Trophoblast cell (in vitro differentiated cells and primary cell): Measurements from ENCODE around the gene TRIM42.

Source experiments
- DNase-seq, 2 donors: peaks; one replicate each; pipeline ENCODE4 v3.0.0-alpha.2; 2016
- H2AFZ ChIP-seq: 2 replicates; pipeline ENCODE4 v1.6.1; 2013; ENCODE audit warnings: low read length, moderate library complexity, mild to moderate bottlenecking; ENCODE audit not compliant: insufficient read depth, poor library complexity
- H2AK5ac ChIP-seq: 2 replicates; pipeline ENCODE4 v1.6.1; 2013; ENCODE audit warnings: mild to moderate bottlenecking, low read length
- H2BK120ac ChIP-seq: 2 replicates; pipeline ENCODE4 v1.6.1; 2013; ENCODE audit warnings: low read length, mild to moderate bottlenecking, moderate library complexity; ENCODE audit not compliant: insufficient read depth, poor library complexity
- H2BK12ac ChIP-seq: 2 replicates; pipeline ENCODE4 v1.6.1; 2013; ENCODE audit warnings: mild to moderate bottlenecking, low read length, moderate library complexity
- H2BK5ac ChIP-seq: 2 replicates; pipeline ENCODE4 v1.6.1; 2013; ENCODE audit warnings: low read length, low read depth, moderate library complexity, mild to moderate bottlenecking; ENCODE audit not compliant: poor library complexity
- H3K14ac ChIP-seq: 2 replicates; pipeline ENCODE4 v1.6.1; 2013; ENCODE audit warnings: mild to moderate bottlenecking, low read length
- H3K18ac ChIP-seq: 2 replicates; pipeline ENCODE4 v1.6.1; 2013; ENCODE audit warnings: mild to moderate bottlenecking, low read length
- H3K23ac ChIP-seq: 2 replicates; pipeline ENCODE4 v1.6.1; 2013; ENCODE audit warnings: low read length
- H3K27ac ChIP-seq: 2 replicates; pipeline ENCODE4 v1.5.1; 2013; ENCODE audit warnings: low read depth, mild to moderate bottlenecking, inconsistent platforms, low read length, moderate library complexity
- H3K27me3 ChIP-seq: 2 replicates; pipeline ENCODE4 v1.6.1; 2013; ENCODE audit warnings: inconsistent platforms, mild to moderate bottlenecking, low read length, moderate library complexity; ENCODE audit not compliant: insufficient read depth
- H3K36me3 ChIP-seq, 2 experiments: 1 replicate in 1 of 2; 2 replicates in 1 of 2; pipeline ENCODE4 v1.6.1; 2013; ENCODE audit warnings: low read length in 2 of 2, mild to moderate bottlenecking in 2 of 2, moderate library complexity in 1 of 2; ENCODE audit not compliant: insufficient read depth in 2 of 2, control insufficient read depth in 1 of 2
- H3K4ac ChIP-seq: 2 replicates; pipeline ENCODE4 v1.6.1; 2013; ENCODE audit warnings: low read depth, mild to moderate bottlenecking, low read length, moderate library complexity
- H3K4me1 ChIP-seq, 2 experiments: 1 replicate in 1 of 2; 2 replicates in 1 of 2; pipeline ENCODE4 v1.6.1; 2013; ENCODE audit warnings: low read length in 2 of 2, mild to moderate bottlenecking in 2 of 2, moderate library complexity in 1 of 2; ENCODE audit not compliant: insufficient read depth in 2 of 2, control insufficient read depth in 1 of 2
- H3K4me2 ChIP-seq: 2 replicates; pipeline ENCODE4 v1.6.1; 2013; ENCODE audit warnings: inconsistent platforms, mild to moderate bottlenecking, low read length, moderate library complexity
- H3K4me3 ChIP-seq: 2 replicates; pipeline ENCODE4 v1.5.1; 2013; ENCODE audit warnings: mild to moderate bottlenecking, low read depth, low read length, inconsistent platforms
- H3K79me1 ChIP-seq: one replicate; pipeline ENCODE4 v1.6.1; 2013; ENCODE audit warnings: low read length
- H3K79me2 ChIP-seq: 2 replicates; pipeline ENCODE4 v1.6.1; 2013; ENCODE audit warnings: low read length, mild to moderate bottlenecking; ENCODE audit not compliant: control insufficient read depth, insufficient read depth, poor library complexity
- H3K9ac ChIP-seq: 2 replicates; pipeline ENCODE4 v1.6.1; 2013; ENCODE audit warnings: mild to moderate bottlenecking, low read length
- H3K9me3 ChIP-seq: 2 replicates; pipeline ENCODE4 v1.6.1; 2013; ENCODE audit warnings: low read depth, mild to moderate bottlenecking, control low read depth, inconsistent platforms, low read length; ENCODE audit not compliant: insufficient read depth
- H4K12ac ChIP-seq: 2 replicates; pipeline ENCODE4 v1.6.1; 2013; ENCODE audit warnings: low read depth, mild to moderate bottlenecking, low read length, moderate library complexity
- H4K8ac ChIP-seq: 2 replicates; pipeline ENCODE4 v1.6.1; 2013; ENCODE audit warnings: low read depth, mild to moderate bottlenecking, low read length, moderate library complexity
- H4K91ac ChIP-seq: one replicate; pipeline ENCODE4 v1.6.1; 2013; ENCODE audit warnings: low read depth, mild to moderate bottlenecking, low read length, moderate library complexity
- WGBS: extraction: QIAGEN DNeasy Blood & Tissue Kit; methylation state at CpG from one replicate; pipeline ENCODE4 v1.1.7; 2013; ENCODE audit warnings: missing lambda C conversion rate; ENCODE audit not compliant: insufficient read length, insufficient coverage; ENCODE audit errors: extremely low coverage; 5-methylcytosine and 5-hydroxymethylcytosine counted together

TRIM42 gene

GRCh38 chr3:140712301-140712700, 34.4 kb downstream of the TRIM42 start:
- no peak overlapping the region for H4K8ac ChIP-seq
- no peak overlapping the region for H3K14ac ChIP-seq
- no peak overlapping the region for H3K4me2 ChIP-seq
- WGBS = no CpG with 5 or more reads among the region's 3 CpGs
- no peaks in the 10 kb centered on the region for H3K79me1 ChIP-seq
- no peak overlapping the region for H3K4me3 ChIP-seq
- peaks cover 0 to 3% of the 10 kb centered on the region in 2 experiments for H3K4me1 ChIP-seq
- H2BK12ac ChIP-seq = no peak overlapping the region
- no peak overlapping the region for H2AK5ac ChIP-seq
- DNase-seq = no peak
- no peaks in the 10 kb centered on the region for H3K9me3 ChIP-seq
- H3K4ac ChIP-seq = no peak overlapping the region
- H3K27me3 ChIP-seq = no peaks in the 10 kb centered on the region
- no peak overlapping the region for H2BK5ac ChIP-seq
- H3K18ac ChIP-seq = no peak overlapping the region
- H4K12ac ChIP-seq = no peak overlapping the region
- no peak overlapping the region for H3K9ac ChIP-seq
- no peak overlapping the region for H2BK120ac ChIP-seq
- H3K79me2 ChIP-seq = no peaks in the 10 kb centered on the region
- no peak overlapping the region for H4K91ac ChIP-seq
- H3K36me3 ChIP-seq = no peaks in the 10 kb centered on the region
- no peak overlapping the region for H2AFZ ChIP-seq
- no peak overlapping the region for H3K23ac ChIP-seq
- H3K27ac ChIP-seq = no peak overlapping the region

- H3K36me3 ChIP-seq = no peaks in the 10 kb centered on the region
- H4K8ac ChIP-seq = no peak overlapping the region
- no peak for DNase-seq
- no CpG with 5 or more reads among the region's 10 CpGs for WGBS
- H2AFZ ChIP-seq = no peak overlapping the region
- H3K9me3 ChIP-seq = no peaks in the 10 kb centered on the region
- no peak overlapping the region for H2BK12ac ChIP-seq
- no peak overlapping the region for H4K12ac ChIP-seq
- H3K79me1 ChIP-seq = no peaks in the 10 kb centered on the region
- no peak overlapping the region for H3K4me2 ChIP-seq
- H3K27me3 ChIP-seq = no peaks in the 10 kb centered on the region
- H4K91ac ChIP-seq = no peak overlapping the region
- no peak overlapping the region for H3K23ac ChIP-seq
- no peak overlapping the region for H3K4me3 ChIP-seq
- H3K79me2 ChIP-seq = no peaks in the 10 kb centered on the region
- H3K4me1 ChIP-seq = peaks cover 0 to 3% of the 10 kb centered on the region in 2 experiments
- H3K9ac ChIP-seq = no peak overlapping the region
- H3K14ac ChIP-seq = no peak overlapping the region
- no peak overlapping the region for H2AK5ac ChIP-seq
- H2BK120ac ChIP-seq = no peak overlapping the region
- no peak overlapping the region for H3K18ac ChIP-seq
- H3K27ac ChIP-seq = no peak overlapping the region
- H2BK5ac ChIP-seq = no peak overlapping the region
- H3K4ac ChIP-seq = no peak overlapping the region
These were observed 37.2 kb downstream of the TRIM42 start for GRCh38 chr3:140715035-140715434.

GRCh38 chr3:140717921-140718320, 40.1 kb downstream of the TRIM42 start:
- H3K27me3 ChIP-seq = no peaks in the 10 kb centered on the region
- no peak overlapping the region for H3K23ac ChIP-seq
- H4K91ac ChIP-seq = no peak overlapping the region
- no peak overlapping the region for H4K8ac ChIP-seq
- H3K27ac ChIP-seq = no peak overlapping the region
- no peak overlapping the region for H3K14ac ChIP-seq
- no peak overlapping the region for H4K12ac ChIP-seq
- H3K79me1 ChIP-seq = no peaks in the 10 kb centered on the region
- no peaks in the 10 kb centered on the region for H3K4me1 ChIP-seq
- H2BK5ac ChIP-seq = no peak overlapping the region
- no peaks in the 10 kb centered on the region for H3K79me2 ChIP-seq
- WGBS = no CpG with 5 or more reads among the region's 3 CpGs
- H2BK120ac ChIP-seq = no peak overlapping the region
- H3K18ac ChIP-seq = no peak overlapping the region
- H2AK5ac ChIP-seq = no peak overlapping the region
- H3K4me2 ChIP-seq = no peak overlapping the region
- H3K9me3 ChIP-seq = no peaks in the 10 kb centered on the region
- no peaks in the 10 kb centered on the region for H3K36me3 ChIP-seq
- no peak overlapping the region for H3K4ac ChIP-seq
- no peak overlapping the region for H2BK12ac ChIP-seq
- no peak overlapping the region for H3K4me3 ChIP-seq
- no peak overlapping the region for H3K9ac ChIP-seq
- no peak for DNase-seq
- no peak overlapping the region for H2AFZ ChIP-seq

GRCh38 chr3:140719841-140720614, 42.2 kb downstream of the TRIM42 start:
- Histone ChIP-seq H2BK12ac (no peak overlapping the region), H3K4ac (no peak overlapping the region), H3K23ac (no peak overlapping the region), H3K79me1 (no peaks in the 10 kb centered on the region), H2AFZ (no peak overlapping the region), H3K9ac (no peak overlapping the region), H3K4me2 (no peak overlapping the region), H3K4me1 (no peaks in the 10 kb centered on the region), H3K27ac (no peak overlapping the region), H3K27me3 (no peaks in the 10 kb centered on the region), H3K18ac (no peak overlapping the region), H3K79me2 (no peaks in the 10 kb centered on the region), H2BK5ac (no peak overlapping the region), H4K91ac (no peak overlapping the region), H3K4me3 (no peak overlapping the region), H3K9me3 (no peaks in the 10 kb centered on the region), H4K8ac (no peak overlapping the region), H4K12ac (no peak overlapping the region), H2AK5ac (no peak overlapping the region), H2BK120ac (no peak overlapping the region), H3K14ac (no peak overlapping the region), H3K36me3 (no peaks in the 10 kb centered on the region)
- no CpG with 5 or more reads among the region's 5 CpGs for WGBS
- DNase-seq = no peak
